Fibroblast of lung (primary cell): Measurements from ENCODE around the gene BPIFB3.

Source experiments
- EZH2 ChIP-seq: IDR thresholded peaks from 2 replicates; pipeline ENCODE4 v1.5.1; 2012; ENCODE audit warnings: low read length, control low read depth, mild to moderate bottlenecking; ENCODE audit errors: missing control alignments
- TF ChIP-seq, protein P1 (sequence below), 2 donors: IDR thresholded peaks in 1 of 2; conservative IDR thresholded peaks in 1 of 2; 1 replicate in 1 of 2; 2 replicates in 1 of 2; pipeline ENCODE4 v1.5.1; 2011 to 2012; ENCODE audit warnings: low read length in 2 of 2, control low read depth in 1 of 2, inconsistent platforms in 1 of 2, low read depth in 1 of 2, mild to moderate bottlenecking in 1 of 2

DNA sequence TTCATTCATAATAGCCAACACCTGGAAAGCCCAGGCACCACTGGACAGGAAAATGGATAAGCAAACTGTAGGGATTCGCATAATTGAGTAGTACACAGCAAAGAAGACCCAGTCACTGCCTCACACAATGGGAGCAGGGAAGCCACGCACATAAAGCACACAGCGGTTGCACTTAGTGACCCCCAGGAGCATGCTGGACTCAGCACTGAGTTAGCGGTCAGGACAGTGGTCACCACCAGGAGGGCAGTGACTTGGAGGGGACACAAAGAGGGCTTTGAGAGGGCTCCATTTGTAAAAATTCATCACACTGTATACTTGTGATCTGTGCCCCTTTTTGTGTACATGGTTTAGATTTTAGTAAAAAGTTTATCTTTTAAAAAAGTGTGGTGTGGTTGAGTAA, 2.4 kb upstream of the BPIFB3 start:
- TF ChIP-seq, protein P1, sequence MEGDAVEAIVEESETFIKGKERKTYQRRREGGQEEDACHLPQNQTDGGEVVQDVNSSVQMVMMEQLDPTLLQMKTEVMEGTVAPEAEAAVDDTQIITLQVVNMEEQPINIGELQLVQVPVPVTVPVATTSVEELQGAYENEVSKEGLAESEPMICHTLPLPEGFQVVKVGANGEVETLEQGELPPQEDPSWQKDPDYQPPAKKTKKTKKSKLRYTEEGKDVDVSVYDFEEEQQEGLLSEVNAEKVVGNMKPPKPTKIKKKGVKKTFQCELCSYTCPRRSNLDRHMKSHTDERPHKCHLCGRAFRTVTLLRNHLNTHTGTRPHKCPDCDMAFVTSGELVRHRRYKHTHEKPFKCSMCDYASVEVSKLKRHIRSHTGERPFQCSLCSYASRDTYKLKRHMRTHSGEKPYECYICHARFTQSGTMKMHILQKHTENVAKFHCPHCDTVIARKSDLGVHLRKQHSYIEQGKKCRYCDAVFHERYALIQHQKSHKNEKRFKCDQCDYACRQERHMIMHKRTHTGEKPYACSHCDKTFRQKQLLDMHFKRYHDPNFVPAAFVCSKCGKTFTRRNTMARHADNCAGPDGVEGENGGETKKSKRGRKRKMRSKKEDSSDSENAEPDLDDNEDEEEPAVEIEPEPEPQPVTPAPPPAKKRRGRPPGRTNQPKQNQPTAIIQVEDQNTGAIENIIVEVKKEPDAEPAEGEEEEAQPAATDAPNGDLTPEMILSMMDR (conservative IDR thresholded peaks at IDR 0.05 in 1 of 2, IDR thresholded peaks at IDR 0.05 in 1 of 2; ENCODE audit: low read depth in 1 of 2, low read length in 2 of 2): no peak
- no peak for TF ChIP-seq EZH2
